Measurements from ENCODE around the gene LAMA2.

LAMA2 gene

DNA sequence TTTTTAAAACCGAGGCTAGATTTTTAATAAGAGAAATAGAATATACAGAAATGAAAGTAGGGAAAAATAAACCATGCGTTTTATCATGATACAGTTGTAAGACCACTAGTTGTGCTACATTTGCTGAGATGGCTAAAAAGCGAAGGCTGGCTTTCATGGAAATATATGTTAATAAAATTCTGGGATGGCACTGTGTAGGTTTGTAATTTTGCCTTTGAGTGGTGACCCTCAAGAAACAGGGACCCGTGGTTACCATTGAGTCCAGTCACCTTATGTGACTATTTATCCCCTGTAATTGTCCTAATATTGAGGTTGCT, 593.3 kb downstream of the LAMA2 start:
- H3K4me1 ChIP-seq (ENCODE audit: control insufficient read depth in 1 of 2, insufficient read depth in 1 of 2, low read depth in 1 of 2, low read length in 1 of 2): no peaks in the 10 kb centered on the region
- H3K36me3 ChIP-seq: no peaks in the 10 kb centered on the region
- no peak overlapping the region for H3K27ac ChIP-seq
- H3K27me3 ChIP-seq: peaks cover under 1% of the 10 kb centered on the region
- TF ChIP-seq, protein P1, sequence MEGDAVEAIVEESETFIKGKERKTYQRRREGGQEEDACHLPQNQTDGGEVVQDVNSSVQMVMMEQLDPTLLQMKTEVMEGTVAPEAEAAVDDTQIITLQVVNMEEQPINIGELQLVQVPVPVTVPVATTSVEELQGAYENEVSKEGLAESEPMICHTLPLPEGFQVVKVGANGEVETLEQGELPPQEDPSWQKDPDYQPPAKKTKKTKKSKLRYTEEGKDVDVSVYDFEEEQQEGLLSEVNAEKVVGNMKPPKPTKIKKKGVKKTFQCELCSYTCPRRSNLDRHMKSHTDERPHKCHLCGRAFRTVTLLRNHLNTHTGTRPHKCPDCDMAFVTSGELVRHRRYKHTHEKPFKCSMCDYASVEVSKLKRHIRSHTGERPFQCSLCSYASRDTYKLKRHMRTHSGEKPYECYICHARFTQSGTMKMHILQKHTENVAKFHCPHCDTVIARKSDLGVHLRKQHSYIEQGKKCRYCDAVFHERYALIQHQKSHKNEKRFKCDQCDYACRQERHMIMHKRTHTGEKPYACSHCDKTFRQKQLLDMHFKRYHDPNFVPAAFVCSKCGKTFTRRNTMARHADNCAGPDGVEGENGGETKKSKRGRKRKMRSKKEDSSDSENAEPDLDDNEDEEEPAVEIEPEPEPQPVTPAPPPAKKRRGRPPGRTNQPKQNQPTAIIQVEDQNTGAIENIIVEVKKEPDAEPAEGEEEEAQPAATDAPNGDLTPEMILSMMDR (IDR thresholded peaks at IDR 0.05): no peak
- H3K9me3 ChIP-seq: no peaks in the 10 kb centered on the region
- no peak overlapping the region for H3K4me3 ChIP-seq (ENCODE audit: low read depth in 1 of 2, low read length in 1 of 2)

DNA sequence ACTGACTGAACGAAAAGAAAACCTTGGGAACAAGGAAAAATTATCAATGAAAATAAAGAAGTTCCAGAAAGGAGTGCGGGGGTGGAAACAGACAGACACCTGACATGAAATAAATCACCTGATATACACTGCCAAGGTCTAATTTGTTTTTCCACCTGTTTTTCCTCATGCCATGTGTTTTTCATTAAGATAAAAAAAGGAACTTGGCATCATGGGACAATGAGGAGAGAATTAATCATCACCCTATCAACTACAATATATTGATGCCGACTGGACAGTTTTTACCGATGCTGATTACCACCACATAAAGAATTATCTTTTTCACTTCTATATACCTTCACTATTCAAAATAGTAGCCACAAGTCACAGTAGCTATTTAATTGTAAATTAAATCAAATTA, 593.9 kb downstream of the LAMA2 start:
- H3K36me3 ChIP-seq: no peaks in the 10 kb centered on the region
- TF ChIP-seq, protein P1 (IDR thresholded peaks at IDR 0.05): no peak
- H3K9me3 ChIP-seq: no peaks in the 10 kb centered on the region
- no peak overlapping the region for H3K27ac ChIP-seq
- H3K4me3 ChIP-seq (ENCODE audit: low read depth in 1 of 2, low read length in 1 of 2): no peak overlapping the region
- H3K27me3 ChIP-seq: no peaks in the 10 kb centered on the region
- H3K4me1 ChIP-seq (ENCODE audit: control insufficient read depth in 1 of 2, insufficient read depth in 1 of 2, low read depth in 1 of 2, low read length in 1 of 2): no peaks in the 10 kb centered on the region

DNA sequence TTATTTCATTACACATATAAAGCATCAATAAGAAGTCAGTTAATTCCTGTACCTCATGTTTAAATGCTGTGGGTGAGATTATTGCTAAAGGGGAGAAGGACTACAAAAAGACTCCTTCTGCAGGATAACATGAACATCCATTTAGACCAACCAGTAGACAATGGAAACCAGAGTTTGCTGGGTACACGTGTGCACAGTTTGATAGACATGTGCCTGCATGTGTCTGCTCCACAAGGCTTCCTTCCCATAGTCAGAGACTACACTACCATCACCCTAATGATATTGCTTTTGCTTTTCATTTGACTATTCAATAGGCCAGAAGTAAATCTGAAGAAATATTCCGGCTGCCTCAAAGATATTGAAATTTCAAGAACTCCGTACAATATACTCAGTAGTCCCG, 595.4 kb downstream of the LAMA2 start:
- Histone ChIP-seq H3K4me3 (ENCODE audit: low read depth in 1 of 2, low read length in 1 of 2) (no peak overlapping the region), H3K27me3 (no peaks in the 10 kb centered on the region), H3K27ac (no peak overlapping the region), H3K4me1 (ENCODE audit: control insufficient read depth in 1 of 2, insufficient read depth in 1 of 2, low read depth in 1 of 2, low read length in 1 of 2) (no peaks in the 10 kb centered on the region), H3K36me3 (no peaks in the 10 kb centered on the region), H3K9me3 (no peaks in the 10 kb centered on the region)
- TF ChIP-seq, protein P1 (IDR thresholded peaks at IDR 0.05): no peak

DNA sequence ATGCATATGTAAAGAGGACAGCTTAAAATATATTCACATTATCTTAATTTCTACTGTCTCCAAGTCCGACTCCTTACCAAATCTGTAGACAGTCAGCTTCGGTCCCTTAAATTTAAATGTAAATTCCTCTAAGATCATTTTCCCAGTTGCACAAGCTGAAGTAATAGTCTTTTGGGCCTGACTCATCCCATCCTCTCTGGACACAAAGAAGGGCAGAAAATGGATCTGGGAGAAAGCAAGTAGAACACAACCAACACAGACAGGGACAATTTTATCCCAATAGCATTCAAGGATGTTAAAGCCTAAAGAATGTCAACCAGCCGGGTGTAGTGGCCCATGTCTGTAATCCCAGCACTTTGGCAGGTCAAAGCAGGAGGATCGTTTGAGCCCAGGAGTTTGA, 598.8 kb downstream of the LAMA2 start:
- Histone ChIP-seq H3K27me3 (no peaks in the 10 kb centered on the region), H3K4me1 (ENCODE audit: control insufficient read depth in 1 of 2, insufficient read depth in 1 of 2, low read depth in 1 of 2, low read length in 1 of 2) (no peaks in the 10 kb centered on the region), H3K9me3 (no peaks in the 10 kb centered on the region), H3K27ac (no peak overlapping the region), H3K36me3 (no peaks in the 10 kb centered on the region), H3K4me3 (ENCODE audit: low read depth in 1 of 2, low read length in 1 of 2) (no peak overlapping the region)
- TF ChIP-seq, protein P1 (IDR thresholded peaks at IDR 0.05): no peak

DNA sequence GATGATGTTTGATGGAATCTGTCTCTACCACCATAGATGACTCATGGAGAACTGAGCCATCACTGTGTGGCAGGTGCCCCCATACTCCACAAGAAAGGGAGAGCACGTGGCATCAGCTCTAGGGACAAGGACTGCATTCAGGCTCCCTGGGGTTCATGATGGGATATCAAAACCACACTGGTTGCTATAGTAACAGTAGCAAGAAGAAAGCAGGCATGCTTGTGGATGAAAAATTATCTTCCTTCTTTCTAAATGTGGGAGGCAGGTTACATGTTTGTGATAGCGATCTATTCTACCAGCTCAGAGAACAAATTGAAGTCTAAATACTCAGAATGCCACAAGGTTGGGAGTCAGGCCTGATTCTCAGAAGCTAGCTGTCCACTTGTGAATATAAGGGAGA, 602.8 kb downstream of the LAMA2 start:
- TF ChIP-seq, protein P1 (IDR thresholded peaks at IDR 0.05): no peak
- no peak overlapping the region for H3K27ac ChIP-seq
- no peak overlapping the region for H3K4me3 ChIP-seq (ENCODE audit: low read depth in 1 of 2, low read length in 1 of 2)
- peaks cover 8 to 9% of the 10 kb centered on the region in 2 experiments for H3K4me1 ChIP-seq (ENCODE audit: control insufficient read depth in 1 of 2, insufficient read depth in 1 of 2, low read depth in 1 of 2, low read length in 1 of 2)
- no peaks in the 10 kb centered on the region for H3K9me3 ChIP-seq
- H3K36me3 ChIP-seq: no peaks in the 10 kb centered on the region
- no peaks in the 10 kb centered on the region for H3K27me3 ChIP-seq

DNA sequence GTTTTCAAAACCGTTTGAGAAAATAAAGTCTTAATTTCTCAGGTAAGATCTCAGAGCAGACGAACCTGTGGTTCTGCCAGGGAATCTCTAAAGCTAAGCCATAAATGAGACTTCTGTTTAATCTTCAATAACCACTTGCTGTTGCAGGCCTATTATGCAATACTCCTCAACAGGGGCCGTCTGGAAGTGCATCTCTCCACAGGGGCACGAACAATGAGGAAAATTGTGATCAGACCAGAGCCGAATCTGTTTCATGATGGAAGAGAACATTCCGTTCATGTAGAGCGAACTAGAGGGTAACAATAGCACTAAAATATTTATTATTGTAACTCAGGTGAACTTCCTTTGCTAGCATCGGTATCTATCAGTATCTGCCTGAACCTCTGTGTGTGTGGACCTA, 603.4 kb downstream of the LAMA2 start:
- H3K36me3 ChIP-seq: no peaks in the 10 kb centered on the region
- peaks cover 11 to 14% of the 10 kb centered on the region in 2 experiments for H3K4me1 ChIP-seq (ENCODE audit: control insufficient read depth in 1 of 2, insufficient read depth in 1 of 2, low read depth in 1 of 2, low read length in 1 of 2)
- no peaks in the 10 kb centered on the region for H3K27me3 ChIP-seq
- H3K9me3 ChIP-seq: no peaks in the 10 kb centered on the region
- H3K4me3 ChIP-seq (ENCODE audit: low read depth in 1 of 2, low read length in 1 of 2): no peak overlapping the region
- TF ChIP-seq, protein P1 (IDR thresholded peaks at IDR 0.05): no peak
- H3K27ac ChIP-seq: no peak overlapping the region

Data from neutrophil (primary cell).